ENCODE data around the gene TBC1D24.

TBC1D24 gene

GRCh38 chr16:2505695-2506094 lies 30.8 kb downstream of the TBC1D24 start:
- Histone ChIP-seq H3K27me3 (no peaks in the 10 kb centered on the region), H3K4me2 (no peak overlapping the region), H4K20me1 (peaks cover 34% of the 10 kb centered on the region), H3K4me1 (peaks cover 58% of the 10 kb centered on the region), H3K4me3 (no peak overlapping the region), H3K36me3 (peaks cover 39% of the 10 kb centered on the region), H3K9ac (0 out of 2 replicates have a peak overlapping the region, but pooled peaks have one; percentile 40), H3K27ac (no peak overlapping the region), H3K9me3 (no peaks in the 10 kb centered on the region)
- no peak for TF ChIP-seq Cebpa-rat (IDR thresholded peaks at IDR 0.05)

GRCh38 chr16:2507052-2507659 lies 32.2 kb downstream of the TBC1D24 start:
- Histone ChIP-seq H3K4me2 (peak overlapping the region; percentile 40; the same call in 1 of the 2 replicates), H3K27me3 (no peaks in the 10 kb centered on the region), H3K27ac (peak overlapping the region; percentile 60), H3K36me3 (peaks cover 30% of the 10 kb centered on the region), H3K4me3 (no peak overlapping the region), H3K9ac (peak overlapping the region; percentile 57), H4K20me1 (peaks cover 20% of the 10 kb centered on the region), H3K4me1 (peaks cover 58% of the 10 kb centered on the region), H3K9me3 (no peaks in the 10 kb centered on the region)
- TF ChIP-seq Cebpa-rat (IDR thresholded peaks at IDR 0.05): no peak

- Histone ChIP-seq H3K27ac (peak overlapping the region; percentile 60; the same call in 1 of the 2 replicates), H3K27me3 (no peaks in the 10 kb centered on the region), H3K4me2 (peak overlapping the region; percentile 40; the same call in 1 of the 2 replicates), H3K9me3 (no peaks in the 10 kb centered on the region), H3K4me1 (peaks cover 58% of the 10 kb centered on the region), H3K4me3 (no peak overlapping the region), H3K9ac (peak overlapping the region; percentile 57), H3K36me3 (peaks cover 25% of the 10 kb centered on the region; the same call in 1 of the 2 replicates), H4K20me1 (peaks cover 15% of the 10 kb centered on the region)
- TF ChIP-seq Cebpa-rat (IDR thresholded peaks at IDR 0.05): no peak
Observed at GRCh38 chr16:2507665-2508064, 32.7 kb downstream of the TBC1D24 start.

GRCh38 chr16:2508722-2509400 lies 33.9 kb downstream of the TBC1D24 start:
- Histone ChIP-seq H3K4me1 (peaks cover 63% of the 10 kb centered on the region), H3K9me3 (no peaks in the 10 kb centered on the region), H3K36me3 (peaks cover 22% of the 10 kb centered on the region; the same call in 1 of the 2 replicates), H3K9ac (no peak overlapping the region), H4K20me1 (peaks cover 11% of the 10 kb centered on the region; the same call in 1 of the 2 replicates), H3K4me2 (no peak overlapping the region), H3K27ac (no peak overlapping the region), H3K4me3 (no peak overlapping the region), H3K27me3 (no peaks in the 10 kb centered on the region)
- TF ChIP-seq Cebpa-rat (IDR thresholded peaks at IDR 0.05): no peak

GRCh38 chr16:2511128-2511800 lies 36.3 kb downstream of the TBC1D24 start:
- no peak for TF ChIP-seq Cebpa-rat (IDR thresholded peaks at IDR 0.05)
- Histone ChIP-seq H3K4me3 (no peak overlapping the region), H3K36me3 (peaks cover 18% of the 10 kb centered on the region), H3K4me1 (peaks cover 79% of the 10 kb centered on the region), H3K4me2 (no peak overlapping the region), H3K9me3 (no peaks in the 10 kb centered on the region), H3K9ac (no peak overlapping the region), H3K27ac (no peak overlapping the region), H4K20me1 (peaks cover 30% of the 10 kb centered on the region), H3K27me3 (no peaks in the 10 kb centered on the region)

- Histone ChIP-seq H3K9me3 (no peaks in the 10 kb centered on the region), H3K27me3 (no peaks in the 10 kb centered on the region), H3K4me2 (peak overlapping the region; percentile 100), H3K36me3 (peaks cover 18% of the 10 kb centered on the region), H4K20me1 (peaks cover 35% of the 10 kb centered on the region), H3K4me3 (no peak overlapping the region), H3K9ac (peak overlapping the region; percentile 98; the same call in 1 of the 2 replicates), H3K27ac (peak overlapping the region; percentile 99), H3K4me1 (peaks cover 81% of the 10 kb centered on the region)
- TF ChIP-seq Cebpa-rat (IDR thresholded peaks at IDR 0.05): no peak
Observed at GRCh38 chr16:2511996-2512734, 37.2 kb downstream of the TBC1D24 start.

- H3K4me2 ChIP-seq: peak overlapping the region; percentile 100
- no peak for TF ChIP-seq Cebpa-rat (IDR thresholded peaks at IDR 0.05)
- peaks cover 12% of the 10 kb centered on the region for H3K36me3 ChIP-seq
- H3K4me3 ChIP-seq: peak overlapping the region; percentile 92
- peak overlapping the region; percentile 98 for H3K9ac ChIP-seq
- peak overlapping the region; percentile 99 for H3K27ac ChIP-seq
- H3K27me3 ChIP-seq: no peaks in the 10 kb centered on the region
- peaks cover 77% of the 10 kb centered on the region for H3K4me1 ChIP-seq
- no peaks in the 10 kb centered on the region for H3K9me3 ChIP-seq
- H4K20me1 ChIP-seq: peaks cover 35% of the 10 kb centered on the region
Observed at GRCh38 chr16:2512735-2513404, 37.9 kb downstream of the TBC1D24 start.

- no peak for TF ChIP-seq Cebpa-rat (IDR thresholded peaks at IDR 0.05)
- Histone ChIP-seq H3K27ac (peak within 1 kb of the TSS; percentile 99), H3K4me1 (peaks cover 73% of the 10 kb centered on the region), H3K9ac (peak within 1 kb of the TSS; percentile 98), H3K9me3 (no peaks in the 10 kb centered on the region), H3K4me3 (peak within 1 kb of the TSS; percentile 92), H3K4me2 (peak within 1 kb of the TSS; percentile 100), H3K27me3 (no peaks in the 10 kb centered on the region), H3K36me3 (peaks cover 17% of the 10 kb centered on the region), H4K20me1 (peaks cover 43% of the 10 kb centered on the region)
Observed at GRCh38 chr16:2513405-2514332, 38.7 kb downstream of the TBC1D24 start, which contains the start of gene ATP6V0C. Gene ATP6V0C, plus strand, starts transcription at chr16:2513952. Its CDS starts 152 bp downstream, at chr16:2514104.
